ENCODE data around the gene SLIT3.
"Not testable (repeated sequence)": the region's sequence is repeated elsewhere in the genome, so short reads cannot be mapped to it uniquely, and the experiment has no call there.

Gene SLIT3

DNA sequence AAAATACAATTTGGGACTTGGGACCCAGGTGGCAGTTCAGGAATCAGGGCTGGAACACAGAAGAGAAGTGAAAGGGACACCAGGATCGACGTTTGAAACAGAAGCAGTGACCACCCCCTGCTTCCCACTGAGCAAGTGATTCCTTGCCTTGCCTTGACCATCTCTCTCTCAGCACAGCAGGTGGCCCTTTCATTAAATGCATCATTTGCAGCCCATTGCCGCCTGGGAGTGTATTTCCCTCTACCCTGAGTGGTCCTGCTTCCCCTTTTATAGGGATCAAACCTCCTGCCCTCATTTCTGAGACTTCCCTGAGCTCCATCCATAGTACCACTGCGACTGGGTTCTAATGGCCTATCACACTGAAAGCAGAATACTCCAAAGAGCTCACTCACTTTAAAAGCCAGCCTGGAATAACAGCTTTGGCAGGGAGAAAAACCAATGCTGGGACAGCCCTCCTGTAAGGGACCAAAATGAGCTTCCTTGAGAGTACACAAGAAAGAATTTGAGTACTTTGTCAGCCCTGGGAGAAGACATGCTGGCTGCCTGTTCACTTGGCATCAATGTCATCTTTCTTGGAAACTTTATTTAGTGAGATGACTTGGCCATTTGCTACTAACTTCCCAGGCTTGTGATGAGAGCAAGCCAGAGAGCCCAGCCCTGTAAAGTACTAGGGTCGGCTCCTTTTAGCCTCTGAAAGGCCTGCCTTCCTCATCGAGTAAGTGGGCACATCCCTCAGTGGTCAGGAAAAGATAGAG is 149.7 kb downstream of the SLIT3 start:
- Histone ChIP-seq H3K9ac (ENCODE audit: low read length) (no peak overlapping the region), H3K9me3 (ENCODE audit: control insufficient read depth, low read depth, low read length) (no peaks in the 10 kb centered on the region), H3K27ac (ENCODE audit: low read length) (no peak overlapping the region), H3K36me3 (ENCODE audit: control insufficient read depth, low read depth, low read length) (no peaks in the 10 kb centered on the region), H3K27me3 (ENCODE audit: control insufficient read depth, insufficient read depth, low read length) (no peaks in the 10 kb centered on the region), H3K4me1 (ENCODE audit: control insufficient read depth, low read depth, low read length) (peaks cover 7% of the 10 kb centered on the region), H3K4me3 (ENCODE audit: low read length) (no peak overlapping the region)

DNA sequence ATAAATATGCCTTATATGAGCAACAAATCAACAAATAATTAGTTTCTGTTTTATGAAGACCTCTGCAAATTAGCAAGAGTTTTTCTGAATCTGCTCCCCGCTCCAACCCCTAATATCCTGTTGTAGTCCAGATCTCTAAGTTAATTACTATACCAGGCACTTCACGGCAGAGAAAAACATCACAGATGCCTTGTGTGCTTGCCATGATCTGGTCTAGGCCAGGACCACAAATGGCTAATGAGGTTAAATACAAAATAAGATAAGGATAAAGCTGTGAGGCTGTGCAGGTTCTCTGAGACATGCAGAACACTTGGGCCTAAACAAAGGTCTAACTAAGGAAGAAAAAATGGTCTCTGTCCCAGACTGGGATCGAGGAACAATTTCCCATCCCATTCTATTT is 150.8 kb downstream of the SLIT3 start:
- Histone ChIP-seq H3K4me1 (ENCODE audit: control insufficient read depth, low read depth, low read length) (peaks cover 7% of the 10 kb centered on the region), H3K9ac (ENCODE audit: low read length) (no peak overlapping the region), H3K36me3 (ENCODE audit: control insufficient read depth, low read depth, low read length) (no peaks in the 10 kb centered on the region), H3K27ac (ENCODE audit: low read length) (no peak overlapping the region), H3K27me3 (ENCODE audit: control insufficient read depth, insufficient read depth, low read length) (no peaks in the 10 kb centered on the region), H3K4me3 (ENCODE audit: low read length) (no peak overlapping the region), H3K9me3 (ENCODE audit: control insufficient read depth, low read depth, low read length) (no peaks in the 10 kb centered on the region)

DNA sequence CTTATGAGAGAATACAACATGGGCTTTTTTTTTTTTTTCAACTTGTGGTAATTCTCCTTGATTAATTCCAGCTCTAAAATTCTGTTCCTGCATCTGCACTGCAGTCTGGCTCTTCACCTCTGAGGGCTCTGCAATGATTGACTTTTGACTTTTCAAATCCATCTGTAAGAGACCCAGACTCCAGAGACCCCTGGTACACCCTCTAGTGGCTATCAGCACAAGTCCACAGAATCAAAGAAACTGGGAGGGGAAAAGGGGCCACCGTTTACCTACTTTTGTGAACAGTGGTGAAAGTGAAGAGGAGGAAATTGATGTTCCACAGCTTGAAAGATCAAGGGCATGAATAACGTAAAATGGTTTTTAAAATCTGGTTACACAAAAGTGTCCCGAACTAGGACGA is 151.6 kb downstream of the SLIT3 start:
- Histone ChIP-seq H3K36me3 (ENCODE audit: control insufficient read depth, low read depth, low read length) (no peaks in the 10 kb centered on the region), H3K4me3 (ENCODE audit: low read length) (no peak overlapping the region), H3K27me3 (ENCODE audit: control insufficient read depth, insufficient read depth, low read length) (no peaks in the 10 kb centered on the region), H3K9ac (ENCODE audit: low read length) (no peak overlapping the region), H3K27ac (ENCODE audit: low read length) (no peak overlapping the region), H3K4me1 (ENCODE audit: control insufficient read depth, low read depth, low read length) (peaks cover 7% of the 10 kb centered on the region), H3K9me3 (ENCODE audit: control insufficient read depth, low read depth, low read length) (no peaks in the 10 kb centered on the region)

DNA sequence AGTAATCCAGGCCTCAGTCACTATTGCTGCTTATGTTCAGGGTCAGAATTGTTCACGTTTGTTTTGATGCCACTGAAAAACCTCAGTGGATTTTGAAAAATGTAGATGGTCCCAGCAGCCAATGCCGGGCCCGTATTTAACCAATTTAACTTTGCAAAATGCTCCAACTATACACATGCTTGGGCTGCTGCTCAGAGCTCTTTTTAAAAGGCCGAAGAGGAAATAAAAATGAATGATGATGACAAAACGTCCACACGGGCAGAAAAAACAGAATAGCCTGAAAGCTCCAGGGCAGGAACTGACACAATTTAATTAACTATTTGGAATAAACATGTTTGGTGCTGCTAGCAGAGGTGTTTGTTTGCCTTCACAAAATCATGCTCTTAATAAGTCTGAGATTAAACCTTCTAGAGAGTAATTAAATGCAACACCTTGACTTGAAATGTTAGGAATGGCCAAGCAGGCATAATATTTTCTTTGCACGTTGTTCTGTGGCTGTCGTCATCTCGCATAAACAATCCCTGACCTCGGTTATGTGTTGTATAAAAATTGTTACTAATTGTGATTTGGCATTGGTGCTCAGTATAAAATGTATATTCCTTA is 152.7 kb downstream of the SLIT3 start:
- Histone ChIP-seq H3K27ac (ENCODE audit: low read length) (no peak overlapping the region), H3K9ac (ENCODE audit: low read length) (no peak overlapping the region), H3K27me3 (ENCODE audit: control insufficient read depth, insufficient read depth, low read length) (no peaks in the 10 kb centered on the region), H3K9me3 (ENCODE audit: control insufficient read depth, low read depth, low read length) (no peaks in the 10 kb centered on the region), H3K36me3 (ENCODE audit: control insufficient read depth, low read depth, low read length) (no peaks in the 10 kb centered on the region), H3K4me3 (ENCODE audit: low read length) (no peak overlapping the region), H3K4me1 (ENCODE audit: control insufficient read depth, low read depth, low read length) (peaks cover 7% of the 10 kb centered on the region)

DNA sequence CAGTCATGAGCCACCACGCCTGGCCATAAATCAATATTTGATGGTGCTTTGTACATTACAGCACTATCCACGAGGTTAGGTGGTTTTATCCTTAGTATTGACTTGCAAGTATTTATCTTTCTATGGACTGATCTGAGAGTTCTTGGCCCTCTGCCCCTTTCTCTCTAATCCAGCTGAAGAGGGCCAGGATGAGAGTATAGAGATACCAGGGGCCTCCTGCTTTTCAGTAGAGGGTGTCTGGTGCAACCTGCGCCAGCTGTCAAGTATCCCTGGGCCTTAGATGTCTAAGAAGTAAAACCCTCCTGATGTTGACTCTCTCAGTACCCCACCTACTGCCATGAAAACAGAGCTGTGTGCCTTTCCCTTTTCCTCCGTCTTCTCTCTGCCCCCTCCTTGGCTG is 153.4 kb downstream of the SLIT3 start:
- Histone ChIP-seq H3K4me1 (ENCODE audit: control insufficient read depth, low read depth, low read length) (peaks cover 7% of the 10 kb centered on the region), H3K27ac (ENCODE audit: low read length) (no peak overlapping the region), H3K36me3 (ENCODE audit: control insufficient read depth, low read depth, low read length) (no peaks in the 10 kb centered on the region), H3K27me3 (ENCODE audit: control insufficient read depth, insufficient read depth, low read length) (no peaks in the 10 kb centered on the region), H3K9me3 (ENCODE audit: control insufficient read depth, low read depth, low read length) (no peaks in the 10 kb centered on the region), H3K4me3 (ENCODE audit: low read length) (no peak overlapping the region), H3K9ac (ENCODE audit: low read length) (no peak overlapping the region)

DNA sequence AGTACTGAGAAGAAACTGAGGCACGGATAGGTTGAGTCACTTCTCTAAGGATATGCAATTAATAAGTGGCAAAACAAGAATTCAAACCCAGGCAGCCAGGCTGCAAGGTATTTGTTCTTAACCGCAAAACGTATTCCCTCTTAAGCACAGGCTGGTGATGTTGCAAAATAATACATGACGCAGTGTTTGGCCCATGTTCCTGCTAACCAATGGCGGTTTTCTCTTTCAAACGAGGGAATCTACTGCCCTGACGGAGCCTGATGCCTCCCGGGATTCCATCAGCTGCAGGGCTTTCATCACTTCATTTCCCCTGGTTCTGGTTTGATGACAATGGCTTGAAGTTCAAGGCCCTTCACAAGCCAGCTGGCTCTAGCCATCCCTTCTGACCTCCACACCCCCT is 154.8 kb downstream of the SLIT3 start:
- H3K27me3 ChIP-seq (ENCODE audit: control insufficient read depth, insufficient read depth, low read length): no peaks in the 10 kb centered on the region
- H3K9me3 ChIP-seq (ENCODE audit: control insufficient read depth, low read depth, low read length): no peaks in the 10 kb centered on the region
- H3K36me3 ChIP-seq (ENCODE audit: control insufficient read depth, low read depth, low read length): no peaks in the 10 kb centered on the region
- H3K27ac ChIP-seq (ENCODE audit: low read length): no peak overlapping the region
- no peak overlapping the region for H3K9ac ChIP-seq (ENCODE audit: low read length)
- no peak overlapping the region for H3K4me3 ChIP-seq (ENCODE audit: low read length)
- peaks cover 5% of the 10 kb centered on the region for H3K4me1 ChIP-seq (ENCODE audit: control insufficient read depth, low read depth, low read length)

DNA sequence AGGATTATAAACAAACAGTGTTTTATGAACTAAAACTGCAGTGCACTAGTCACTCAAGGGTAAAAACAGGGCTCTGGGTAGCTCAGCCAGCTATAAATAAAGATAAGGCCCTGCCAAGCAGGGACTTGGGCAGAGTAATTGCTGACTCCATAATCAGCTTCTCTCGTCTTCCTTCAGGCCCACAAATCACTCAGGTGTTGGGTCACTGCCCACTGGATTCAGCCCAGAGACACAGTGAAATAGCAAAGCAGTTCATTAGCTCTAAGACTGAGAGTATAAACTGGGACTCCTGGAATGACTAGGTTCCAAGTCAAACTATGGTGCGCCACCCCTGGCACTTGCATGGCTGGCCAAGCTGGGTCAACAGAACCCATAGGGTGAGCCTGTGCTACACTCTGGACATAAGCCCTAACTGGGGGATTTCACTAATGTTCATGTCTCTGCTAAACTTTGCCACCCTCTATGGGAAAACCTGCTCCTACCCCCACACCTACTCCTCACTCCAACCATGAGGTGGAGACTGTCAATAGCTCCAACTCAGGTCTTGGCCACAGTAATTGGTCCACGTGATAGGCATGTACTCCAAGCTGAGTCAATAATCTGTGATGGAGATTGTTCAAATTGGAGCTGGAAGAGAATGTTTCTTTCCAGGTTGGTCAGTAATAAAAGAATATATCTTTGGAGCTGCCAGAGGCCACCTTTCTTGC is 158.5 kb downstream of the SLIT3 start:
- H3K36me3 ChIP-seq (ENCODE audit: control insufficient read depth, low read depth, low read length): no peaks in the 10 kb centered on the region
- H3K9me3 ChIP-seq (ENCODE audit: control insufficient read depth, low read depth, low read length): no peaks in the 10 kb centered on the region
- no peaks in the 10 kb centered on the region for H3K4me1 ChIP-seq (ENCODE audit: control insufficient read depth, low read depth, low read length)
- H3K27me3 ChIP-seq (ENCODE audit: control insufficient read depth, insufficient read depth, low read length): no peaks in the 10 kb centered on the region
- H3K27ac ChIP-seq (ENCODE audit: low read length): no peak overlapping the region
- H3K4me3 ChIP-seq (ENCODE audit: low read length): no peak overlapping the region
- H3K9ac ChIP-seq (ENCODE audit: low read length): no peak overlapping the region

DNA sequence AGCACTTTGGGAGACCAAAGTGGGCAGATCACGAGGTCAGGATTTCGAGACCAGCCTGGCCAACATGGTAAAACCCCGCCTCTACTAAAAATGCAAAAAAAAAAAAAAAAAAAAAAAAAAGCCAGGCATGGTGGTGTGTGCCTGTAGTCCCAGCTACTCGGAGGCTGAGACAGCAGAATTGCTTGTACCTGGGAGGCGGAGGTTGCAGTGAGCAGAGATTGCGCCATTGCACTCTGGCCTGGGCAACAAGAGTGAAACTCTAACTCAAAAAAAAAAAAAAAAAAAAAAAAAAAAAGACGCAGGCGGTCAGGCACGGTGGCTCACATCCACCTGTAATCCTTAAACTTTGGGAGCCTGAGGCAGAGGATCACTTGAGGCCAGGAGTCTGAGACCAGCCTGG is 160.7 kb downstream of the SLIT3 start:
- H3K9me3 ChIP-seq (ENCODE audit: control insufficient read depth, low read depth, low read length); H3K9ac ChIP-seq (ENCODE audit: low read length); H3K4me1 ChIP-seq (ENCODE audit: control insufficient read depth, low read depth, low read length); H3K4me3 ChIP-seq (ENCODE audit: low read length); H3K36me3 ChIP-seq (ENCODE audit: control insufficient read depth, low read depth, low read length); H3K27ac ChIP-seq (ENCODE audit: low read length); H3K27me3 ChIP-seq (ENCODE audit: control insufficient read depth, insufficient read depth, low read length): not testable (repeated sequence)

DNA sequence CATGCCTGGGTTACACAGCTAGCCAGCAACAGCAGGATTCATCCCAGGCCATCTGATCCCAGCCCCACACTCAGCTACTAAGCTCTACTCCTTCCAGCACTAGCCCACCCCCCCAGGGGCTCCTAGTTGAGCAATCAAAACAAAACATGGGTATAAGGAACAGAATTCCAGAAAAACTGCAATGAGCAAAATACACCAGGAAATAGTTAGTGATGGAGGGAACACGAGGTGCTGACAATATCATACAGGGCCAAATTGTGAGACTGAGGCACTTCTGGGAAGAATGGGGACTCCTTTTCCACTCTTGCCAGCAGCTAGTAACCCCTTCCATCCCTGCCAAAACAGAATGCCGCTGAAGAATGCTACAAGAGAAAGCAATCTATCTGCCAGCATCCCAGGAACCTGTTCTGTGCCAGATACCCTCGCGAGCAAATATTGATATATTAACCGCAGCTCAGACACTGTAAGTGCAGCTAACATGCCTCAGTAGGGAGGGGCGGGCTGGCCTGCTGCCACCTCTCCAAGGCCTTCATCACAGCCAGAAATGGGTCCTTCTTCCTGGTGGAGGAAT is 161.4 kb downstream of the SLIT3 start:
- Histone ChIP-seq H3K4me1 (ENCODE audit: control insufficient read depth, low read depth, low read length) (no peaks in the 10 kb centered on the region), H3K27ac (ENCODE audit: low read length) (no peak overlapping the region), H3K36me3 (ENCODE audit: control insufficient read depth, low read depth, low read length) (no peaks in the 10 kb centered on the region), H3K9ac (ENCODE audit: low read length) (no peak overlapping the region), H3K9me3 (ENCODE audit: control insufficient read depth, low read depth, low read length) (no peaks in the 10 kb centered on the region), H3K4me3 (ENCODE audit: low read length) (no peak overlapping the region), H3K27me3 (ENCODE audit: control insufficient read depth, insufficient read depth, low read length) (no peaks in the 10 kb centered on the region)

DNA sequence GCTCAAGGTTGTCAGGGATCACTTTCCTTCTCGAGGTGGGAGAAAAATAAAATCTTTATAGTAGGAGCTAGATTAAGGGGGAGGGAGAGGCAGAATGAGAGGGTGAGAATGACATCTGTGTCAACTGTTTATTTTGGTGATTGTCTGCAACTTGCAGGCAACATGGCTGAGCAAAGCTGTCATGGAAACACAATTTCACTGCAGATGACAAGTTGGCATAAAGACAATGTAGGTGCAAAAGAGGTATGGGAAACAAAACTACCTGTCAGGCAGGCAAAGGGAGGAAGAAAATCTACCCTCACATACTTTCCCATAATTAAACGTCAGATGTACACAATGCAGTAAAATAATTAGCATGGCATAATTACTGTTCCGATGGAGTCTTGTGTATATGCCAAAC is 167.4 kb downstream of the SLIT3 start:
- Histone ChIP-seq H3K4me1 (ENCODE audit: control insufficient read depth, low read depth, low read length) (no peaks in the 10 kb centered on the region), H3K4me3 (ENCODE audit: low read length) (no peak overlapping the region), H3K27ac (ENCODE audit: low read length) (no peak overlapping the region), H3K27me3 (ENCODE audit: control insufficient read depth, insufficient read depth, low read length) (no peaks in the 10 kb centered on the region), H3K9ac (ENCODE audit: low read length) (no peak overlapping the region), H3K36me3 (ENCODE audit: control insufficient read depth, low read depth, low read length) (no peaks in the 10 kb centered on the region), H3K9me3 (ENCODE audit: control insufficient read depth, low read depth, low read length) (no peaks in the 10 kb centered on the region)

DNA sequence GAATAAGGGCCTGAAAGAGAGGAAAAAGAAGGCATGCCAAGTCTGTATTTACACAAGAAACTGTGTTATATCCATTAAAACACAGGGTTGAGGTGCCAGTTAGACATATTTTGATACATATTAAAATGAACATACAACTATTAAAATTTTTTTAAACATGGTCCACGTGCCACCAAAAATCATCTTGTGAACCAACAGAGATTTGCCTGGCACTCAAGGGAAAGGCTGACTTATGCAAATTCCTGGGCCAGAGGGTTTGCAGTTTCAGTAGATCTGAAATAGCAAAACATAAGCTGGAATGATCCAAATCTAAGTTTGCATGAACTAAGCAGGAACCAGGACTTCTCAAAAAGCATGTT is 168.7 kb downstream of the SLIT3 start:
- H3K27me3 ChIP-seq (ENCODE audit: control insufficient read depth, insufficient read depth, low read length): no peaks in the 10 kb centered on the region

More for the DNA sequence above, 168.7 kb downstream of the SLIT3 start:
- H3K9me3 ChIP-seq (ENCODE audit: control insufficient read depth, low read depth, low read length): no peaks in the 10 kb centered on the region
- no peaks in the 10 kb centered on the region for H3K36me3 ChIP-seq (ENCODE audit: control insufficient read depth, low read depth, low read length)
- H3K4me1 ChIP-seq (ENCODE audit: control insufficient read depth, low read depth, low read length): peaks cover 5% of the 10 kb centered on the region
- no peak overlapping the region for H3K4me3 ChIP-seq (ENCODE audit: low read length)
- no peak overlapping the region for H3K9ac ChIP-seq (ENCODE audit: low read length)
- H3K27ac ChIP-seq (ENCODE audit: low read length): no peak overlapping the region
